B cell (primary cell): ENCODE measurements around the gene CFL2. TPM values are rescaled to one million over a fixed set of nuclear protein-coding genes. Genes with fewer than 3 reads are reported as not detected.

ENCODE experiments used
- ATAC-seq: fragments of 200-7000 bp; cut with Tn5 transposase; one replicate; pipeline ENCODE4 v1.10.0; 2021; ENCODE audit warnings: low read depth, mild to moderate bottlenecking, moderate number of reproducible peaks, moderate library complexity
- CTCF ChIA-PET: fragments of 350-600 bp; sonication (Branson Sonifier 250); formaldehyde crosslinking; loops from one replicate; lab custom pipeline; 2021; ENCODE audit warnings: antibody characterized with exemption, inconsistent platforms; lab: Charles Lee
- POLR2A ChIA-PET: fragments of 350-600 bp; sonication (Branson Sonifier 250); formaldehyde crosslinking; loops from one replicate; lab custom pipeline; 2021; ENCODE audit warnings: antibody characterized with exemption; lab: Charles Lee
- DNase-seq: peaks from one replicate; pipeline ENCODE4 v3.0.0; 2013
- H2AFZ ChIP-seq: 2 replicates; pipeline ENCODE4 v1.6.1; 2012; ENCODE audit warnings: mild to moderate bottlenecking, low read depth, low read length; ENCODE audit not compliant: insufficient read depth, poor library complexity, severe bottlenecking
- H3K27ac ChIP-seq, 2 donors: 1 replicate in 1 of 2; 2 replicates in 1 of 2; pipeline ENCODE4 v1.5.1; 2012 to 2013; ENCODE audit warnings: low read length in 2 of 2, mild to moderate bottlenecking in 2 of 2, moderate library complexity in 1 of 2
- H3K27me3 ChIP-seq, 4 experiments: fragments of 200-600 bp in 1 of 4; sonication (generic) in 1 of 4; replicated peaks in 1 of 4; 1 replicate in 2 of 4; 2 replicates in 2 of 4; pipeline versions ENCODE4 v1.6.1 to v1.7.0; 2013 to 2016; ENCODE audit warnings: low read length in 3 of 4, mild to moderate bottlenecking in 2 of 4, mixed read lengths in 1 of 4, moderate library complexity in 1 of 4; ENCODE audit not compliant: insufficient read depth in 4 of 4, control insufficient read depth in 3 of 4; ENCODE audit errors: control extremely low read depth in 1 of 4
- H3K36me3 ChIP-seq, 2 experiments: replicated peaks in 1 of 2; 1 replicate in 1 of 2; 2 replicates in 1 of 2; pipeline versions ENCODE4 v1.6.1 to v1.7.1; 2013; ENCODE audit warnings: low read length in 1 of 2; ENCODE audit not compliant: insufficient read depth in 2 of 2, control insufficient read depth in 1 of 2; ENCODE audit errors: control extremely low read depth in 1 of 2, extremely low read depth in 1 of 2
- H3K4me1 ChIP-seq, 2 donors: fragments of 200-600 bp in 1 of 2; sonication (generic) in 1 of 2; 1 replicate in 1 of 2; 2 replicates in 1 of 2; pipeline versions ENCODE4 v1.5.1 to v1.6.1; 2013 to 2017; ENCODE audit warnings: low read length in 2 of 2; ENCODE audit not compliant: control insufficient read depth in 2 of 2, insufficient read depth in 2 of 2
- H3K4me2 ChIP-seq: replicated peaks from 2 replicates; pipeline ENCODE3; 2012; ENCODE audit warnings: mild to moderate bottlenecking, low read depth, low read length; ENCODE audit not compliant: poor library complexity, severe bottlenecking
- H3K4me3 ChIP-seq, 5 experiments: fragments of 200-600 bp in 1 of 5; sonication (generic) in 1 of 5; 1 replicate in 3 of 5; 2 replicates in 2 of 5; pipeline versions ENCODE4 v1.5.1 to v1.7.0; 2011 to 2016; ENCODE audit warnings: low read length in 4 of 5, mild to moderate bottlenecking in 4 of 5, low read depth in 2 of 5, control low read depth in 1 of 5, moderate library complexity in 1 of 5; ENCODE audit not compliant: insufficient read depth in 1 of 5; ENCODE audit errors: control extremely low read depth in 1 of 5, extremely low read depth in 1 of 5
- H3K79me2 ChIP-seq: fragments of 200-600 bp; sonication (generic); one replicate; pipeline ENCODE4 v1.6.0; 2016; ENCODE audit warnings: low read length; ENCODE audit not compliant: control insufficient read depth, insufficient read depth
- H3K9ac ChIP-seq: fragments of 200-600 bp; sonication (generic); 2 replicates; pipeline ENCODE4 v1.6.1; 2017; ENCODE audit warnings: mild to moderate bottlenecking, low read length, moderate library complexity
- H3K9me3 ChIP-seq, 3 donors: one replicate each; pipeline versions ENCODE4 v1.6.1 to v1.7.1; 2013; ENCODE audit warnings: low read length in 2 of 3; ENCODE audit not compliant: control insufficient read depth in 2 of 3, insufficient read depth in 1 of 3; ENCODE audit errors: control extremely low read depth in 1 of 3
- H4K20me1 ChIP-seq: 2 replicates; pipeline ENCODE4 v1.6.0; 2012; ENCODE audit warnings: mild to moderate bottlenecking, low read length; ENCODE audit not compliant: insufficient read depth, control insufficient read depth, poor library complexity, severe bottlenecking
- H3K27ac Mint-ChIP-seq: one replicate; pipeline ENCODE4 v1.8.0; 2021; ENCODE audit warnings: mixed read lengths
- H3K27me3 Mint-ChIP-seq: one replicate; pipeline ENCODE4 v1.8.0; 2021; ENCODE audit warnings: mixed read lengths
- H3K4me1 Mint-ChIP-seq: one replicate; pipeline ENCODE4 v1.8.0; 2021; ENCODE audit warnings: mixed read lengths
- H3K4me3 Mint-ChIP-seq: one replicate; pipeline ENCODE4 v1.8.0; 2021; ENCODE audit warnings: mixed read lengths
- H3K9me3 Mint-ChIP-seq: one replicate; pipeline ENCODE4 v1.8.0; 2022; ENCODE audit warnings: mixed read lengths; ENCODE audit not compliant: insufficient read depth
- CTCF ChIP-seq: fragments of 200-600 bp; IDR thresholded peaks from one replicate; pipeline ENCODE4 v1.8.0; 2022; ENCODE audit warnings: antibody characterized with exemption, mild to moderate bottlenecking
- EZH2 ChIP-seq: IDR thresholded peaks from 2 replicates; pipeline ENCODE4 v1.6.1; 2012; ENCODE audit warnings: borderline replicate concordance, low read depth, mild to moderate bottlenecking, moderate library complexity, low read length; ENCODE audit not compliant: insufficient read depth, poor library complexity, severe bottlenecking
- WGBS: methylation state at CpG from one replicate; pipeline ENCODE4 v1.1.5; 2013; ENCODE audit warnings: missing lambda C conversion rate; ENCODE audit not compliant: insufficient coverage; 5-methylcytosine and 5-hydroxymethylcytosine counted together
- intact Hi-C: fragments of 100-400 bp; cut with micrococcal nuclease; formaldehyde crosslinking; loops from one replicate; pipeline ENCODE4 v1.10.0; 2022
- polyA plus RNA-seq: library from polyadenylated mRNA; depleted of rRNA; stranded (reverse); fragments of >200 nt; gene quantifications from 2 replicates; pipeline ENCODE4 v1.2.3, GENCODE V29; 2012
- total RNA-seq, 2 donors: library from RNA; stranded (reverse); fragments of 120-200 nt in 1 of 2; gene quantifications; 1 replicate in 1 of 2; 2 replicates in 1 of 2; pipeline versions ENCODE4 v1.2.3 to v1.2.4, GENCODE V29; 2013 to 2022

The CFL2 gene
- total and polyA plus RNA-seq, 2 donors (not counting 1 experiment from before 2014, with no cell fraction given): 9.6 to 21.9 TPM

- Histone ChIP-seq H4K20me1 (no peaks in the 10 kb centered on the region), H3K36me3 (no peaks in the 10 kb centered on the region), H3K4me3 (no peak overlapping the region), H2AFZ (no peak overlapping the region), H3K4me1 (peaks cover 0 to 5% of the 10 kb centered on the region in 2 donors), H3K79me2 (no peaks in the 10 kb centered on the region), H3K9ac (no peak overlapping the region), H3K9me3 (no peaks in the 10 kb centered on the region), H3K4me2 (no peak overlapping the region), H3K27me3 (no peaks in the 10 kb centered on the region), H3K27ac (no peak overlapping the region)
- Mint-ChIP-seq H3K27me3 (no peaks in the 10 kb centered on the region), H3K27ac (no peak overlapping the region), H3K4me3 (no peak overlapping the region), H3K4me1 (peaks cover 5% of the 10 kb centered on the region), H3K9me3 (no peaks in the 10 kb centered on the region)
- POLR2A ChIA-PET: interaction anchor here (1.0 kb wide), 1 partner anchor 8 kb away, joined by 3 read pairs; the partner anchor contains the start of gene CFL2
- intact Hi-C loops: loop anchor here (1.0 kb wide), 2 partner anchors 9 to 51 kb away; partner anchors contain the start of gene CFL2
- WGBS: 45% methylated on average over 4 of the region's 10 CpGs
- peak; percentile 58 for ATAC-seq
- peak; percentile 64 for DNase-seq
- CTCF ChIA-PET: interaction anchor here (0.6 to 5.7 kb wide), 28 partner anchors 9 to 689 kb away, joined by 3 to 157 read pairs (median 4); partner anchors contain the start of gene CFL2
- TF ChIP-seq CTCF (peak; percentile 94), EZH2 (no peak)
Measured at GRCh38 chr14:34722723-34723545, 8.5 kb upstream of the CFL2 start.

GRCh38 chr14:34721129-34721528 lies 6.7 kb upstream of the CFL2 start:
- no peak for DNase-seq
- TF ChIP-seq CTCF (no peak), EZH2 (no peak)
- H2AFZ ChIP-seq: no peak overlapping the region
- POLR2A ChIA-PET: no interaction called here
- CTCF ChIA-PET: interaction anchor here (1.6 kb wide), 1 partner anchor 48 kb away, joined by 9 read pairs; no protein-coding TSS in a partner anchor
- Mint-ChIP-seq H3K4me3 (no peak overlapping the region), H3K27ac (no peak overlapping the region), H3K27me3 (no peaks in the 10 kb centered on the region), H3K4me1 (peaks cover 5% of the 10 kb centered on the region), H3K9me3 (no peaks in the 10 kb centered on the region)
- no peak overlapping the region for H3K9ac ChIP-seq
- H3K9me3 ChIP-seq: no peaks in the 10 kb centered on the region
- H3K27ac ChIP-seq: no peak overlapping the region
- no peak overlapping the region for H3K4me3 ChIP-seq
- H3K4me1 ChIP-seq: peaks cover 0 to 5% of the 10 kb centered on the region in 2 donors
- H3K36me3 ChIP-seq: no peaks in the 10 kb centered on the region
- H4K20me1 ChIP-seq: no peaks in the 10 kb centered on the region
- no peaks in the 10 kb centered on the region for H3K27me3 ChIP-seq
- intact Hi-C loops: no loop called here
- H3K4me2 ChIP-seq: no peak overlapping the region
- no peaks in the 10 kb centered on the region for H3K79me2 ChIP-seq
- no CpG with 5 or more reads among the region's 2 CpGs for WGBS
- ATAC-seq: no peak
